NCI-H446 treated with DMSO at 0.1 percent for 48 hours (cell line): ENCODE data around the gene CKM.
"Not testable (repeated sequence)": the region's sequence is repeated elsewhere in the genome, so short reads cannot be mapped to it uniquely, and the experiment has no call there.

Experiments
- DNase-seq: peaks from one replicate; lab custom pipeline; 2025; lab: John Stamatoyannopoulos, UW

The CKM gene

GRCh38 chr19:45291834-45292233 is 30.8 kb downstream of the CKM start:
- no peak for DNase-seq

DNA sequence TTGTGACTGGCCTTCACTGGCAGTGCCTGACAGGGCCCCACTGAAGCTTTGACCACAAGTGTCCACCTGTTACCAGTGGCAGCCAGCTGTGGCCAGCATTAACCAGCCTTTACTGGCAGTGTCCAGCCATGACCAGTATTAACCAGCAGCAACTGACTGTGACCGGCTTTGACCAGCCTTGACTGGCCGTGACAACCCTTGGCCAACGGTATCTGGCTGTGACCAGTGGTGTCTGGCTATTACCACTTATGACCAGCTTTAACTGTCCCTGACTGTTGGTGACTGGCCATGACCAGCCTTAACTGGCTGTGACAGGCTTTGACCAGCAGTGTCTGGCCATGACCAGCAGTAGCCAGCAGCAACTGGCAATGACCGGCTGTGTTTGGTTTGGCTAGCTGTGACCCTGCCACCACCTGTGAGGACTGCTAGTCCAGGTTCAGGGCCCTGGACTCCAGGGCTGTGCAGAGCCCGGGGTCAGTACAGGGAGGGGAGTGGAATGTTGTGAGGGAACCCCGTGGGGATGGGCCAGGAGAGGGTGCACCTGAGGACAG is 32.2 kb downstream of the CKM start:
- no peak for DNase-seq

- no peak for DNase-seq
Measured at GRCh38 chr19:45283443-45284033, 39.1 kb downstream of the CKM start.

- DNase-seq = no peak
Measured at GRCh38 chr19:45280471-45280961, 42.2 kb downstream of the CKM start.

DNA sequence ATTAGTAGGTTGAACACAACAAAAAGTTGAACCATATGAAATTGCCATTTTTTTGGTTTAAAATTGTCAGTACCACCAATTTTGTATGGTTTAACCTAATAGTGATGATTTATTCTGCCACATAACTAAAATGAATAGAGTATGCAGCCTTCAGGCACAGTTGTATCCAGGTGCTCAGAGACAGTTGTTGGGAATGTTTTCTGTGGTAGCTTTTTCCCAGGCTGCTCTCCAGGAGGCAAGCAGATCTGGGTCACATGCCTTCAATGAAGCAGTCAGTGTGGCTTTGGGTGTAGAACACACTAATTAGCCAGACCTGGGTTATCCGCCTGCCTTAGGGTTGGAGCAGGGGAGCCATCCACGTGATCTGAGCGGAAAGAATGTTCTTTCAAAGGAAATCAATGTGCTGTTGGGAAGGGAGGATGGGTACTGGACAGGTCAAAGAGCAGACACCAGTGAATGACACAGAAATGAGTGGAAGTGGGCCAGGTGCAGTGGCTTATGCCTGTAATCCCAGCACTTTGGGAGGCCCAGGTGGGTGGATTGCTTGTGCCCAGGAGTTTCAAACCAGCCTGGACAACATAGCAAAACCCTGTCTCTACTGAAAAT is 43.0 kb downstream of the CKM start:
- no peak for DNase-seq

GRCh38 chr19:45278087-45278486 is 44.6 kb downstream of the CKM start:
- DNase-seq = no peak

DNA sequence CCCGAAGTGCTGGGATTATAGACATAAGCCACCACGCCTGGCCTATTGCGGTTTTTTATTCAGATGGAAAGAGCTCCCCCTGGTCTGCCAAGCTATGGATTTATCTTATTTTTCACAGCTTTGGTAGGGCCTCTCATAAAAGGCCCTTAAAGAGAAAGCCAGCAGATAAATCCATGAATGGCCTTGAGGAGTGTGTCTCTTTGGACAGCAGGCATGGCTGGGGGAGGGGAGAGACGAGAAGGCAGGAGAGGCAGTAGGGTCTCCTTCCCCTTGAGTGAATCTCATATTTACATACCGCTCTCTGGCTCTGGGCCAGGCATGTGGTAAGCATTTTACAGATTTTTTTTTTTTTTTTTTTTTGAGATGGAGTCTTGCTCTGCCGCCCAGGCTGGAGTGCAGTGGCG is 46.4 kb downstream of the CKM start:
- peak; percentile 71 for DNase-seq

DNA sequence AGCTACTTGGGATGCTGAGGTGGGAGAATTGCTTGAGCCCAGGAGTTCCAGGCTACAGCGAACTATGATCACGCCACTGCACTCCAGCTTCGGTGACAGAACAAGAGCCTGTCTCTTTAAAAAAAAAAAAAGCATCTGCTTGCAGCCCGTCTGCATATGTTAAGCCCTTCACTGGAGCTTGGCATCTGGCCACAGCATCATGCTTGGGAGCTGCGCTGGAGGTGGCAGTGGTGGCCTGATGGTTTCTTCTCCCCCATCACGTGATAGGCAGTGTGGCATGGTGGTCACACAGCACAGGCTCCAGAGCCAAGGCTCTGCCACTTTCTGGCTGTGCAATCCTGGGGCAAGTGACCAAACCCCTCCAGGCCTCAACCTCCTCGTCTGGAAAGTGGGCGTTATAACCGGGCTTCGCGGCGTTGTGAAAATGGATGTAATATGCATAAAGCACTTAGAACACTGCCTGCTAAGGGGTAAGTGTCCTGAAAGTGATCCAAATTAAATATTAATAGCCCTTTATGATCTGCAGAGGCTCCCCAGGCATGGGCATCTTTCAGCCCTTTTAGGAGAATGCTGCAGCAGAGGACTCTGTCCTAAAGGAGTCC is 47.2 kb downstream of the CKM start:
- peak; percentile 58 for DNase-seq

DNA sequence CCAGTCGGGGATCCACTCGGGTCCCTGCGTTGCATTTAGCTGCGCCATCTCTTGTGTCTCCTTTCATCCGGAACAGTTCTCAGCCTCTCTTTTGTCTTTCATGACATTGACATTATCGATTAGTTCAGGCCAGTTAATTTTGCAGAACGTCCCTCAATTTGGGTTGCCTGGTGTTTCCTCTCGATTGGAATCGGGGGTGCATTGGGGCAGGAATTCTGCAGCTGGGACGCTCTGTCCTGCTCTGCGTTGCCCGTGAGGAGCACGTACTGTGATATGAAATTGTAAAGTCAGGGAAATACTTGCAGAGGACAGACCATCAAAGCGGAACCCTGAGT is 49.2 kb downstream of the CKM start:
- no peak for DNase-seq

GRCh38 chr19:45271735-45272108 is 51.0 kb downstream of the CKM start:
- DNase-seq = no peak

- no peak for DNase-seq
Measured at GRCh38 chr19:45271098-45271734, 51.5 kb downstream of the CKM start.

DNA sequence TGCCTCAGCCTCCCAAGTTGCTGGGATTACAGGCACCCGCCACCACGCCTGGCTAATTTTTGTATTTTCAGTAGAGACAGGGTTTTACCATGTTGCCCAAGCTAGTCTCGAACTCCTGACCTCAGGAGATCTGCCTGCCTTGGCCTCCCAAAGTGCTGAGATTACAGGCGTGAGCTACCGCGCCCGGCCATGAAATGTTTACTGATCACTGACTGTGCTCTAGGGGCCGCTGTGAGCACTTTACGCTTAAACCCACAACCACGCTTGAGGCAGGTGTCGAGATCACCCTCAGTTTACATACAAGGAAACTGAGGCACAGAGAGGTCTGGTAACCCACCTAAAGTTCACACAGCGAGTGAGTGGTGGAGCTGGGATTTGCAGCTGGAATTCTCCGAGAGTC is 52.7 kb downstream of the CKM start:
- DNase-seq = not testable (repeated sequence)

DNA sequence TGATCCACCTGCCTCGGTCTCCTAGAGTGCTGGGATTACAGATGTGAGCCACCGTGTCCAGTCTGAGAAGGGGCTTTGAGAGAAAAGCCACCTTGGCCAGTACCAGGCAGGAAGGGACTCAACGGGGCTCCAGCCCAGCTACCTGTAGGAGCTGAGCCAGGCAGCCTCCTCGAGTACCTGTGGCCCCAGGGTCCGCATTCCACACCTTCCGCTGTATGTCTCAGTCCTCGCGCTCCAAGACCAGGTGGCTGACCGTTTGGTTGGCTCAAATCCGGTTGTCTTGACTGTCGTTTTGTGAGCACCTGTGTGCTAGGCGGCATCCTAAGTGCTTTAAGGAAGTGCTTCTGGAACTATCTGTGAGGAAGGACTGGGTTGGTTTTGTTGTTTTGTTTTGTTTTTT is 55.4 kb downstream of the CKM start:
- no peak for DNase-seq

GRCh38 chr19:45265375-45265774 is 57.3 kb downstream of the CKM start:
- DNase-seq = no peak

DNA sequence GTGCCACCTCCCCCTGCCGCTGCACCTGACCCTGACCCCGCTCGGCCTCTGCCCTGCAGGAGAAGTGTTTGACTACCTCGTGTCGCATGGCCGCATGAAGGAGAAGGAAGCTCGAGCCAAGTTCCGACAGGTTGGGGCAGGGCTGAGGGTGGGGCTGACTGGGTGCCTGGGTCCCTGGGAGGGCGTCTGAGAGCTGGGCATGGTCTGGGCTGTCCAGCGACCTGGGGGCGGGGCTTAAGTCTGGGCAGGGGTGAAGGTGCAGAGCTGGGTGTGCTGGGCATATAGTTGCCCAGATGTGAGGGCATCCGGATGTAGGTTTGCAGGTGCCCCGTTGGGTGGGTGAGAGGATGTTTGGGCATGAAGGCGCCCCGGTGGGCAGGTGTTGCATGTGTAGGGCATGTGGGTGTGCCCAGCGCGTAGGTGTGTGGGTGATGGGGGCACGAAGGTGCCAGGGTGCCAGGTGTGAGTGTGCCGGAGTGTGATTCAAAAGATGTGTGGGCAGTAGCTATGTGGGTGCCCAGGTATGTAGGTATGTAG is 57.8 kb downstream of the CKM start:
- no peak for DNase-seq

GRCh38 chr19:45263013-45263412 is 59.7 kb downstream of the CKM start:
- no peak for DNase-seq

GRCh38 chr19:45262570-45262969 is 60.1 kb downstream of the CKM start:
- DNase-seq = no peak

DNA sequence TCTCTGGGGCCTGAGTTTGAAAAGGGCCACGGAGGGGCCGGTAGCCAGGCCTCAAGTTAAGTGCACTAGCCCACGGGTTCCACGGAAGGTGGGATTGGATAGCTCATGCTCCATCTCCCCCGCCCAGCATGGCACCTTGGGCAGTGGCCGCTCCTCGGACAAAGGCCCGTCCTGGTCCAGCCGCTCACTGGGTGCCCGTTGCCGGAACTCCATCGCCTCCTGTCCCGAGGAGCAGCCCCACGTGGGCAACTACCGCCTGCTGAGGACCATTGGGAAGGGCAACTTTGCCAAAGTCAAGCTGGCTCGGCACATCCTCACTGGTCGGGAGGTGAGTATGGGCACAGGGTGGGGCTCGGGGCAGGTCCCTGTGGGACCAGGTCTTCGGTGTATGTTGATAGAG is 63.8 kb downstream of the CKM start:
- no peak for DNase-seq

DNA sequence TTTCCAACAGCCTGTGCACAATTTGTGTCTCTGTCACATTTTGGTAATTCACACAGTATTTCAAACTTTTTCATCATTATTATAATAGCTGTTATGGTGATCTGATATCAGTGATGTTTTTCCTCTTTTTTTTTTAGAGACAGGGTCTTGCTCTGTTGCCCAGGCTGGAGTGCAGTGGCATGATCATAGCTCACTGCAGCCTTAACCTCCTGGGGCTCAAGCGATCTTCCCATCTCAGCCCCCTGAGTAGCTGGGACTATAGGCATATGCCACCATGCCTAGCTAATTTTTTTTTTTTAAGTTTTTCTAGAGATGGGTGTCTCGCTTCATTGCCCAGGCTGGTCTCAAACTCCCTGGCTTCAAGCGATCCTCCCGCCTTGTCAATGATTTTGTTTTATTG is 65.8 kb downstream of the CKM start:
- no peak for DNase-seq
